OCI-LY3 (cell line): ENCODE data around the gene DOCK10.

Experiments
- H2AFZ ChIP-seq: fragments of 200-600, 300-600 bp; shearing (Covaris generic); 2 replicates; pipeline ENCODE4 v1.6.0; 2014; ENCODE audit warnings: antibody characterized with exemption, low read depth, low read length
- H3K27ac ChIP-seq: fragments of 200-600, 300-600 bp; sonication (generic); 2 replicates; pipeline ENCODE4 v1.5.1; 2014; ENCODE audit warnings: mild to moderate bottlenecking, low read length, moderate library complexity, mixed read lengths
- H3K27me3 ChIP-seq: fragments of 200-600, 300-600 bp; sonication (generic); 2 replicates; pipeline ENCODE4 v1.6.1; 2014; ENCODE audit warnings: low read depth, low read length, mixed read lengths
- H3K36me3 ChIP-seq: fragments of 200-600, 300-600 bp; sonication (generic); replicated peaks from 2 replicates; pipeline ENCODE3; 2014; ENCODE audit warnings: low read depth, low read length, mixed read lengths
- H3K4me1 ChIP-seq: fragments of 300-600, 200-600 bp; sonication (generic); 2 replicates; pipeline ENCODE4 v1.6.1; 2014; ENCODE audit warnings: low read length, mixed read lengths
- H3K4me2 ChIP-seq: fragments of 200-600, 300-600 bp; sonication (generic); 2 replicates; pipeline ENCODE4 v1.6.1; 2014; ENCODE audit warnings: low read length, mixed read lengths
- H3K4me3 ChIP-seq: fragments of 300-600, 200-600 bp; sonication (generic); 2 replicates; pipeline ENCODE4 v1.5.1; 2014; ENCODE audit warnings: antibody characterized with exemption, mild to moderate bottlenecking, low read length, moderate library complexity
- H3K79me2 ChIP-seq: fragments of 300-600, 200-600 bp; shearing (Covaris generic); 2 replicates; pipeline ENCODE4 v1.6.1; 2014; ENCODE audit warnings: mild to moderate bottlenecking, low read length, mixed read lengths
- H3K9ac ChIP-seq: fragments of 300-600, 200-600 bp; shearing (Covaris generic); 2 replicates; pipeline ENCODE4 v1.6.0; 2014; ENCODE audit warnings: mild to moderate bottlenecking, low read length, moderate library complexity
- H3K9me3 ChIP-seq: fragments of 200-600, 300-600 bp; shearing (Covaris generic); 2 replicates; pipeline ENCODE4 v1.6.1; 2014; ENCODE audit warnings: low read length, mixed read lengths; ENCODE audit not compliant: insufficient read depth
- H4K20me1 ChIP-seq: fragments of 200-600, 300-600 bp; sonication (generic); 2 replicates; pipeline ENCODE4 v1.6.1; 2016; ENCODE audit warnings: low read length, mixed read lengths; ENCODE audit not compliant: insufficient read depth
- CTCF ChIP-seq: fragments of 200-600, 300-600 bp; sonication (generic); IDR thresholded peaks from 2 replicates; pipeline ENCODE4 v1.5.1; 2014; ENCODE audit warnings: antibody characterized with exemption, low read length, low read depth
- EZH2phosphoT487 ChIP-seq: fragments of 200-600 bp; shearing (Covaris generic); IDR thresholded peaks from 2 replicates; pipeline ENCODE4 v1.6.1; 2018; ENCODE audit warnings: antibody characterized with exemption, mixed run types, low read depth

DOCK10 gene

GRCh38 chr2:225069966-225070365 is 27.7 kb upstream of the DOCK10 start:
- Histone ChIP-seq H3K36me3 (no peaks in the 10 kb centered on the region), H3K9me3 (no peaks in the 10 kb centered on the region; the same call in 1 of the 2 replicates), H3K9ac (no peak overlapping the region), H3K4me2 (no peak overlapping the region), H4K20me1 (no peaks in the 10 kb centered on the region), H2AFZ (no peak overlapping the region), H3K79me2 (no peaks in the 10 kb centered on the region), H3K27me3 (no peaks in the 10 kb centered on the region), H3K27ac (no peak overlapping the region), H3K4me1 (no peaks in the 10 kb centered on the region), H3K4me3 (no peak overlapping the region)
- TF ChIP-seq CTCF (no peak), EZH2phosphoT487 (no peak)

GRCh38 chr2:225069477-225069876 is 27.2 kb upstream of the DOCK10 start:
- Histone ChIP-seq H4K20me1 (no peaks in the 10 kb centered on the region), H3K9ac (no peak overlapping the region), H3K4me2 (no peak overlapping the region), H3K4me1 (no peaks in the 10 kb centered on the region), H3K4me3 (no peak overlapping the region), H3K36me3 (no peaks in the 10 kb centered on the region), H3K9me3 (no peaks in the 10 kb centered on the region; the same call in 1 of the 2 replicates), H3K27ac (no peak overlapping the region), H2AFZ (no peak overlapping the region), H3K79me2 (no peaks in the 10 kb centered on the region), H3K27me3 (no peaks in the 10 kb centered on the region)
- no peak for TF ChIP-seq EZH2phosphoT487
- no peak for TF ChIP-seq CTCF

GRCh38 chr2:225065882-225066281 is 23.6 kb upstream of the DOCK10 start:
- H3K36me3 ChIP-seq, result no peaks in the 10 kb centered on the region
- H3K4me2 ChIP-seq, result no peak overlapping the region
- H3K4me1 ChIP-seq, result no peaks in the 10 kb centered on the region
- H3K27me3 ChIP-seq, result no peaks in the 10 kb centered on the region
- H4K20me1 ChIP-seq, result no peaks in the 10 kb centered on the region
- no peak overlapping the region for H3K9ac ChIP-seq
- H3K4me3 ChIP-seq, result no peak overlapping the region
- no peak overlapping the region for H3K27ac ChIP-seq
- no peak overlapping the region for H2AFZ ChIP-seq
- no peak for TF ChIP-seq CTCF
- no peak for TF ChIP-seq EZH2phosphoT487
- H3K9me3 ChIP-seq, result no peaks in the 10 kb centered on the region; the same call in 1 of the 2 replicates
- H3K79me2 ChIP-seq, result no peaks in the 10 kb centered on the region

GRCh38 chr2:225064928-225065327 is 22.7 kb upstream of the DOCK10 start:
- Histone ChIP-seq H3K27ac (no peak overlapping the region), H3K4me3 (no peak overlapping the region), H3K4me1 (no peaks in the 10 kb centered on the region), H2AFZ (no peak overlapping the region), H3K36me3 (no peaks in the 10 kb centered on the region), H4K20me1 (no peaks in the 10 kb centered on the region), H3K79me2 (no peaks in the 10 kb centered on the region), H3K4me2 (no peak overlapping the region), H3K27me3 (no peaks in the 10 kb centered on the region), H3K9me3 (no peaks in the 10 kb centered on the region; the same call in 1 of the 2 replicates), H3K9ac (no peak overlapping the region)
- TF ChIP-seq EZH2phosphoT487, result no peak
- no peak for TF ChIP-seq CTCF
